Measurements from ENCODE around the gene MS4A1.
"Not testable (repeated sequence)": the region's sequence is repeated elsewhere in the genome, so short reads cannot be mapped to it uniquely, and the experiment has no call there.

Gene MS4A1

GRCh38 chr11:60455531-60456042 is at the start of gene MS4A1:
Gene MS4A1 (plus strand): TSS chr11:60455847. CDS start chr11:60462375, 6,528 bp downstream.
- no peak for DNase-seq (ENCODE audit: low spot score)

- DNase-seq (ENCODE audit: low spot score) = no peak
Observed at GRCh38 chr11:60420015-60420414, 35.6 kb upstream of the MS4A1 start.

GRCh38 chr11:60422609-60423008 is 33.0 kb upstream of the MS4A1 start:
- no peak for DNase-seq (ENCODE audit: low spot score)

GRCh38 chr11:60428517-60428916 is 27.1 kb upstream of the MS4A1 start:
- no peak for DNase-seq (ENCODE audit: low spot score)

- DNase-seq (ENCODE audit: low spot score) = no peak
Observed at GRCh38 chr11:60429272-60429671, 26.4 kb upstream of the MS4A1 start, which contains the start of gene MS4A5. Gene MS4A5 (plus strand): TSS chr11:60429572. CDS start chr11:60429675, 103 bp downstream.

- DNase-seq (ENCODE audit: low spot score) = no peak
Observed at GRCh38 chr11:60431251-60431650, 24.4 kb upstream of the MS4A1 start.

- no peak for DNase-seq (ENCODE audit: low spot score)
Observed at GRCh38 chr11:60433401-60433800, 22.2 kb upstream of the MS4A1 start.

GRCh38 chr11:60447070-60447469 is 8.6 kb upstream of the MS4A1 start:
- no peak for DNase-seq (ENCODE audit: low spot score)

- no peak for DNase-seq (ENCODE audit: low spot score)
Observed at GRCh38 chr11:60447846-60448245, 7.8 kb upstream of the MS4A1 start.

- not testable (repeated sequence) for DNase-seq (ENCODE audit: low spot score)
Observed at GRCh38 chr11:60451185-60451584, 4.5 kb upstream of the MS4A1 start.

- no peak for DNase-seq (ENCODE audit: low spot score)
Observed at GRCh38 chr11:60454212-60454611, 1.4 kb upstream of the MS4A1 start.

- no peak for DNase-seq (ENCODE audit: low spot score)
Observed at GRCh38 chr11:60457576-60457975, 1.9 kb downstream of the MS4A1 start.

- no peak for DNase-seq (ENCODE audit: low spot score)
Observed at GRCh38 chr11:60459345-60459744, 3.7 kb downstream of the MS4A1 start.

- DNase-seq (ENCODE audit: low spot score) = no peak
Observed at GRCh38 chr11:60468829-60469228, 13.2 kb downstream of the MS4A1 start.

GRCh38 chr11:60469723-60470122 is 14.1 kb downstream of the MS4A1 start:
- DNase-seq (ENCODE audit: low spot score) = no peak

GRCh38 chr11:60477035-60477445 is 21.4 kb downstream of the MS4A1 start:
- no peak for DNase-seq (ENCODE audit: low spot score)

- no peak for DNase-seq (ENCODE audit: low spot score)
Observed at GRCh38 chr11:60482361-60482760, 26.7 kb downstream of the MS4A1 start.

GRCh38 chr11:60485987-60486386 is 30.3 kb downstream of the MS4A1 start:
- DNase-seq (ENCODE audit: low spot score) = no peak

GRCh38 chr11:60492488-60493009 is 36.9 kb downstream of the MS4A1 start, which contains the start of gene MS4A12:
Gene MS4A12 (plus strand): TSS chr11:60492778. CDS start chr11:60497319, 4,541 bp downstream.
- DNase-seq (ENCODE audit: low spot score) = no peak

GRCh38 chr11:60493454-60493853 is 37.8 kb downstream of the MS4A1 start:
- DNase-seq (ENCODE audit: low spot score) = no peak

- no peak for DNase-seq (ENCODE audit: low spot score)
Observed at GRCh38 chr11:60498399-60498798, 42.8 kb downstream of the MS4A1 start.

GRCh38 chr11:60498853-60499252 is 43.2 kb downstream of the MS4A1 start:
- DNase-seq (ENCODE audit: low spot score) = no peak

- DNase-seq (ENCODE audit: low spot score) = no peak
Observed at GRCh38 chr11:60500276-60500910, 44.7 kb downstream of the MS4A1 start.
